ENCODE measurements around the gene MSL3B.
"Not testable (repeated sequence)": the region's sequence is repeated elsewhere in the genome, so short reads cannot be mapped to it uniquely, and the experiment has no call there.

MSL3B gene

GRCh38 chr2:233867993-233868532, at the start of gene MSL3B:
TSS of gene MSL3B (minus strand) at chr2:233868386.
- DNase-seq (ENCODE audit: low read depth in 2 of 3, low spot score in 1 of 3): peak in 2 of 3 donors; percentile 13 to 42

GRCh38 chr2:233917116-233917515, 48.9 kb upstream of the MSL3B start, which contains the start of gene TRPM8:
TSS of gene TRPM8 (plus strand) at chr2:233917373. CDS start at chr2:233926538, 9,165 bp downstream.
- DNase-seq (ENCODE audit: low read depth in 2 of 3, low spot score in 1 of 3): no peak

- no peak for DNase-seq (ENCODE audit: low read depth in 2 of 3, low spot score in 1 of 3)
These were observed 46.9 kb upstream of the MSL3B start for GRCh38 chr2:233915128-233915527.

GRCh38 chr2:233912691-233913423, 44.7 kb upstream of the MSL3B start:
- DNase-seq (ENCODE audit: low read depth in 2 of 3, low spot score in 1 of 3): peak in 2 of 3 donors; percentile 5 to 16

- no peak for DNase-seq (ENCODE audit: low read depth in 2 of 3, low spot score in 1 of 3)
These were observed 39.4 kb upstream of the MSL3B start for GRCh38 chr2:233907627-233908026.

GRCh38 chr2:233905945-233906344, 37.8 kb upstream of the MSL3B start:
- DNase-seq (ENCODE audit: low read depth in 2 of 3, low spot score in 1 of 3): no peak

GRCh38 chr2:233901884-233902283, 33.7 kb upstream of the MSL3B start:
- DNase-seq (ENCODE audit: low read depth in 2 of 3, low spot score in 1 of 3): no peak

GRCh38 chr2:233901367-233901766, 33.2 kb upstream of the MSL3B start:
- no peak for DNase-seq (ENCODE audit: low read depth in 2 of 3, low spot score in 1 of 3)

- not testable (repeated sequence) for DNase-seq (ENCODE audit: low read depth in 2 of 3, low spot score in 1 of 3)
These were observed 28.1 kb upstream of the MSL3B start for GRCh38 chr2:233896253-233896652.

- no peak for DNase-seq (ENCODE audit: low read depth in 2 of 3, low spot score in 1 of 3)
These were observed 24.6 kb upstream of the MSL3B start for GRCh38 chr2:233892793-233893192.

- no peak for DNase-seq (ENCODE audit: low read depth in 2 of 3, low spot score in 1 of 3)
These were observed 14.2 kb upstream of the MSL3B start for GRCh38 chr2:233882353-233882752.

- not testable (repeated sequence) for DNase-seq (ENCODE audit: low read depth in 2 of 3, low spot score in 1 of 3)
These were observed 3.9 kb upstream of the MSL3B start for GRCh38 chr2:233872125-233872524.

- DNase-seq (ENCODE audit: low read depth in 2 of 3, low spot score in 1 of 3): no peak
These were observed 3.2 kb upstream of the MSL3B start for GRCh38 chr2:233871432-233871831.

GRCh38 chr2:233866479-233866878, 1.7 kb downstream of the MSL3B start:
- no peak for DNase-seq (ENCODE audit: low read depth in 2 of 3, low spot score in 1 of 3)

- no peak for DNase-seq (ENCODE audit: low read depth in 2 of 3, low spot score in 1 of 3)
These were observed 2.3 kb downstream of the MSL3B start for GRCh38 chr2:233865838-233866237.

- no peak for DNase-seq (ENCODE audit: low read depth in 2 of 3, low spot score in 1 of 3)
These were observed 5.9 kb downstream of the MSL3B start for GRCh38 chr2:233862261-233862768.

- no peak for DNase-seq (ENCODE audit: low read depth in 2 of 3, low spot score in 1 of 3)
These were observed 9.9 kb downstream of the MSL3B start for GRCh38 chr2:233858331-233858730.

- DNase-seq (ENCODE audit: low read depth in 2 of 3, low spot score in 1 of 3): peak; percentile 33 to 55 (median 49)
These were observed 10.6 kb downstream of the MSL3B start for GRCh38 chr2:233857511-233858141.

GRCh38 chr2:233856184-233856583, 12.0 kb downstream of the MSL3B start:
- DNase-seq (ENCODE audit: low read depth in 2 of 3, low spot score in 1 of 3): no peak

- no peak for DNase-seq (ENCODE audit: low read depth in 2 of 3, low spot score in 1 of 3)
These were observed 12.8 kb downstream of the MSL3B start for GRCh38 chr2:233855345-233855744.

- DNase-seq (ENCODE audit: low read depth in 2 of 3, low spot score in 1 of 3): peak; percentile 84 to 89 (median 86)
These were observed 13.8 kb downstream of the MSL3B start, which contains the start of gene HJURP for GRCh38 chr2:233854241-233854981. TSS of gene HJURP (minus strand) at chr2:233854535. CDS start at chr2:233854500, 35 bp downstream.

Data from stimulated activated CD4-positive, alpha-beta T cell treated with anti-CD3 and anti-CD28 coated beads, Interleukin-12 subunit alpha, Interleukin-12 subunit beta, amount 100 ng/mL, for 48 hours (primary cell).